ENCODE results near the gene LHFPL6.

The LHFPL6 gene

GRCh38 chr13:39336207-39336606 lies 266.8 kb downstream of the LHFPL6 start:
- TF ChIP-seq SUZ12 (IDR thresholded peaks at IDR 0.05) (no peak), FOXA1 (IDR thresholded peaks at IDR 0.05) (no peak), ARNT (IDR thresholded peaks at IDR 0.05) (no peak), L3MBTL2 (conservative IDR thresholded peaks at IDR 0.05) (no peak), SP1 (IDR thresholded peaks at IDR 0.05) (no peak), ELF4 (IDR thresholded peaks at IDR 0.05) (no peak), BHLHE40 (IDR thresholded peaks at IDR 0.05; ENCODE audit: borderline replicate concordance) (no peak), ZNF384 (IDR thresholded peaks at IDR 0.05) (no peak), FOXK2 (IDR thresholded peaks at IDR 0.05) (no peak), LEF1 (IDR thresholded peaks at IDR 0.05; ENCODE audit: borderline replicate concordance) (no peak)
- no peak for DNase-seq (ENCODE audit: extremely low spot score)
- ChIA-PET POLR2A (interaction anchor here (1.5 kb wide), 1 partner anchor 13 kb away, joined by 3 read pairs; no protein-coding TSS in a partner anchor), CTCF (no interaction called here)

- no peak for DNase-seq (ENCODE audit: extremely low spot score)
- POLR2A ChIA-PET = interaction anchor here (1.5 kb wide), 1 partner anchor 13 kb away, joined by 3 read pairs; no protein-coding TSS in a partner anchor
- CTCF ChIA-PET = no interaction called here
- TF ChIP-seq CTBP1 (IDR thresholded peaks at IDR 0.05; ENCODE audit: borderline replicate concordance) = no peak
- no peak for TF ChIP-seq TARDBP (IDR thresholded peaks at IDR 0.05)
- TF ChIP-seq NFRKB (IDR thresholded peaks at IDR 0.05) = no peak
- TF ChIP-seq PKNOX1 (IDR thresholded peaks at IDR 0.05) = no peak
- TF ChIP-seq BHLHE40 (IDR thresholded peaks at IDR 0.05; ENCODE audit: borderline replicate concordance) = no peak
- TF ChIP-seq FOXK2 (IDR thresholded peaks at IDR 0.05) = no peak
- no peak for TF ChIP-seq HDGF (IDR thresholded peaks at IDR 0.05; ENCODE audit: borderline replicate concordance)
- TF ChIP-seq SUZ12 (IDR thresholded peaks at IDR 0.05) = no peak
- TF ChIP-seq L3MBTL2 (conservative IDR thresholded peaks at IDR 0.05) = no peak
- no peak for TF ChIP-seq ZNF384 (IDR thresholded peaks at IDR 0.05)
- no peak for TF ChIP-seq SP1 (IDR thresholded peaks at IDR 0.05)
- no peak for TF ChIP-seq ARNT (IDR thresholded peaks at IDR 0.05)
- no peak for TF ChIP-seq LEF1 (IDR thresholded peaks at IDR 0.05; ENCODE audit: borderline replicate concordance)
- TF ChIP-seq ELF4 (IDR thresholded peaks at IDR 0.05) = no peak
- no peak for TF ChIP-seq FOXA1 (IDR thresholded peaks at IDR 0.05)
These were observed 267.3 kb downstream of the LHFPL6 start for GRCh38 chr13:39335721-39336120.

GRCh38 chr13:39330504-39330903 lies 272.5 kb downstream of the LHFPL6 start:
- ChIA-PET CTCF (no interaction called here), POLR2A (no interaction called here)
- TF ChIP-seq ELF4 (IDR thresholded peaks at IDR 0.05) = no peak
- TF ChIP-seq FOXA1 (IDR thresholded peaks at IDR 0.05) = no peak
- TF ChIP-seq NFRKB (IDR thresholded peaks at IDR 0.05) = no peak
- no peak for TF ChIP-seq CTBP1 (IDR thresholded peaks at IDR 0.05; ENCODE audit: borderline replicate concordance)
- TF ChIP-seq FOXM1 (IDR thresholded peaks at IDR 0.05; ENCODE audit: borderline replicate concordance) = no peak
- no peak for TF ChIP-seq FOXK2 (IDR thresholded peaks at IDR 0.05)
- no peak for TF ChIP-seq LEF1 (IDR thresholded peaks at IDR 0.05; ENCODE audit: borderline replicate concordance)
- no peak for TF ChIP-seq L3MBTL2 (conservative IDR thresholded peaks at IDR 0.05)
- no peak for DNase-seq (ENCODE audit: extremely low spot score)

DNA sequence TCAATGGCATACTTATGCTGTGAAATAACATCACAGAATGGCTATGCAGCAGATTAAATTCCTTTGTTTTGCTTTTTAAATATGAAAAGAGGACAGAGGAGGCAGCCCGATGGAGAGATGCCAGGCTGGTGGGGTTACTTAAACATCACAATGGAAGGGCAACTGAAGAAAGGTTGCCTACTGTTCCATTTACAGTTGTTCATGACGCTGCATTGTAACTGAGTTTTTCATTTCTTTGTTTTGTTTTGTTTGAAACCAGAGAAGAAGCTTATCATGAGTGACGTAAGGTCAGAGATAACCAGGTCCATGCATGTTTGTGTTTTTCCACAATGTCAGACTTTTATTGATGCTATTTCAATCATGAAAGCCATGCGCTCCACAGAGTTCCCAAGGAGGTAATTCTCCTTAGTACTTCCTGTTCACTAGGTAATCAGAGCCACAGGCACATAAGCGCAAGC lies 273.8 kb downstream of the LHFPL6 start:
- ChIA-PET CTCF (no interaction called here), POLR2A (no interaction called here)
- no peak for TF ChIP-seq ZNF384 (IDR thresholded peaks at IDR 0.05)
- no peak for TF ChIP-seq ELF4 (IDR thresholded peaks at IDR 0.05)
- no peak for TF ChIP-seq NFRKB (IDR thresholded peaks at IDR 0.05)
- TF ChIP-seq SP1 (IDR thresholded peaks at IDR 0.05) = no peak
- no peak for TF ChIP-seq SUZ12 (IDR thresholded peaks at IDR 0.05)
- no peak for TF ChIP-seq FOXK2 (IDR thresholded peaks at IDR 0.05)
- TF ChIP-seq LEF1 (IDR thresholded peaks at IDR 0.05; ENCODE audit: borderline replicate concordance) = no peak
- TF ChIP-seq CTBP1 (IDR thresholded peaks at IDR 0.05; ENCODE audit: borderline replicate concordance) = peak; percentile 40; the same call in 1 of the 2 replicates
- no peak for TF ChIP-seq ARNT (IDR thresholded peaks at IDR 0.05)
- TF ChIP-seq FOXA1 (IDR thresholded peaks at IDR 0.05) = no peak
- TF ChIP-seq PKNOX1 (IDR thresholded peaks at IDR 0.05) = peak; percentile 66
- no peak for TF ChIP-seq FOXM1 (IDR thresholded peaks at IDR 0.05; ENCODE audit: borderline replicate concordance)
- DNase-seq (ENCODE audit: extremely low spot score) = peak; percentile 22

DNA sequence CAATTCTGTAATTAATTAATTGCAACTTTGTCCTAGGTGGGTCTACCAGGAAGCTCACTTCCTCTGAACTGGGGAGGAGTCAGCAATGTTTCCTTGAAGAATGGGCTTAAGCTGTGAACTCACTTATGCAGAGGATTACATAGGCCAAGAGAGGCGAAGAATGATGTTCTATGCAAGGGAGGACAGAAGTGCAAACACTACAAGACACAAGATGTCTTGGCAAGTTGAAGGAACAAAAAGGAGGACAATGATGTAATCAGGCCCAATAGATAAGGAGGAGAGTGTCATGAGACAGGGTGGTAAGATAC lies 275.9 kb downstream of the LHFPL6 start:
- no peak for TF ChIP-seq L3MBTL2 (conservative IDR thresholded peaks at IDR 0.05)
- TF ChIP-seq CTBP1 (IDR thresholded peaks at IDR 0.05; ENCODE audit: borderline replicate concordance) = no peak
- no peak for TF ChIP-seq SP1 (IDR thresholded peaks at IDR 0.05)
- no peak for TF ChIP-seq FOXK2 (IDR thresholded peaks at IDR 0.05)
- no peak for TF ChIP-seq ZNF384 (IDR thresholded peaks at IDR 0.05)
- TF ChIP-seq FOXM1 (IDR thresholded peaks at IDR 0.05; ENCODE audit: borderline replicate concordance) = no peak
- no peak for TF ChIP-seq PKNOX1 (IDR thresholded peaks at IDR 0.05)
- no peak for TF ChIP-seq BHLHE40 (IDR thresholded peaks at IDR 0.05; ENCODE audit: borderline replicate concordance)
- no peak for TF ChIP-seq TARDBP (IDR thresholded peaks at IDR 0.05)
- no peak for TF ChIP-seq ARNT (IDR thresholded peaks at IDR 0.05)
- TF ChIP-seq NFRKB (IDR thresholded peaks at IDR 0.05) = no peak
- no peak for TF ChIP-seq FOXA1 (IDR thresholded peaks at IDR 0.05)
- TF ChIP-seq LEF1 (IDR thresholded peaks at IDR 0.05; ENCODE audit: borderline replicate concordance) = no peak
- no peak for TF ChIP-seq HDGF (IDR thresholded peaks at IDR 0.05; ENCODE audit: borderline replicate concordance)
- TF ChIP-seq ELF4 (IDR thresholded peaks at IDR 0.05) = no peak
- no peak for TF ChIP-seq SUZ12 (IDR thresholded peaks at IDR 0.05)
- no peak for DNase-seq (ENCODE audit: extremely low spot score)
- POLR2A ChIA-PET = no interaction called here
- CTCF ChIA-PET = no interaction called here

GRCh38 chr13:39326469-39327171 lies 276.4 kb downstream of the LHFPL6 start:
- TF ChIP-seq FOXK2 (IDR thresholded peaks at IDR 0.05) = no peak
- no peak for TF ChIP-seq ELF4 (IDR thresholded peaks at IDR 0.05)
- no peak for TF ChIP-seq L3MBTL2 (conservative IDR thresholded peaks at IDR 0.05)
- no peak for TF ChIP-seq PKNOX1 (IDR thresholded peaks at IDR 0.05)
- TF ChIP-seq CTBP1 (IDR thresholded peaks at IDR 0.05; ENCODE audit: borderline replicate concordance) = no peak
- DNase-seq (ENCODE audit: extremely low spot score) = no peak
- ChIA-PET CTCF (no interaction called here), POLR2A (no interaction called here)

Data from HEK293T (cell line).